OCI-LY7 (cell line): ENCODE results near the gene NPHP1. TPM values are rescaled to one million over a fixed set of nuclear protein-coding genes. Genes with fewer than 3 reads are reported as not detected.
A peak's percentile ranks its signal among the peaks of the same experiment; 100 is the strongest.
"Not testable (repeated sequence)": the region's sequence is repeated elsewhere in the genome, so short reads cannot be mapped to it uniquely, and the experiment has no call there.

ENCODE experiments used
- BruUV-seq: library from RNA; stranded (reverse); fragments of 400-500 nt; replicated peaks from 2 replicates; lab custom pipeline; 2021; lab: Mats Ljungman, UMichigan
- CTCF ChIA-PET: fragments of 300-600 bp; sonication (Branson Sonifier 250); formaldehyde crosslinking; loops from one replicate; lab custom pipeline; 2022; ENCODE audit warnings: antibody characterized with exemption; ENCODE audit not compliant: unreplicated experiment; lab: Charles Lee
- POLR2A ChIA-PET: fragments of 300-600 bp; sonication (Branson Sonifier 250); formaldehyde crosslinking; loops from one replicate; lab custom pipeline; 2022; ENCODE audit warnings: antibody characterized with exemption; lab: Charles Lee
- DNase-seq: peaks from one replicate; pipeline ENCODE4 v3.0.0-alpha.2; 2015; ENCODE audit warnings: low spot score
- H2AFZ ChIP-seq: fragments of 200-600 bp; sonication (generic), shearing (Covaris generic); 2 replicates; pipeline ENCODE4 v1.6.1; 2014; ENCODE audit warnings: mild to moderate bottlenecking, antibody characterized with exemption, low read length, moderate library complexity
- H3K27ac ChIP-seq: fragments of 200-600 bp; sonication (generic); 2 replicates; pipeline ENCODE4 v1.5.1; 2014; ENCODE audit warnings: mixed run types, low read depth, mild to moderate bottlenecking, moderate library complexity, low read length, inconsistent platforms; ENCODE audit not compliant: poor library complexity, severe bottlenecking
- H3K36me3 ChIP-seq: fragments of 200-600 bp; sonication (generic); 2 replicates; pipeline ENCODE4 v1.6.1; 2014; ENCODE audit warnings: mild to moderate bottlenecking, antibody characterized with exemption, low read length, moderate library complexity, mixed read lengths; ENCODE audit not compliant: insufficient read depth
- H3K4me1 ChIP-seq: fragments of 200-600 bp; sonication (generic); 2 replicates; pipeline ENCODE4 v1.5.1; 2014; ENCODE audit warnings: mild to moderate bottlenecking, low read length; ENCODE audit not compliant: insufficient read depth, poor library complexity, severe bottlenecking
- H3K4me2 ChIP-seq: fragments of 200-600 bp; sonication (generic); 2 replicates; pipeline ENCODE4 v1.6.1; 2014; ENCODE audit warnings: mild to moderate bottlenecking, low read length
- H3K4me3 ChIP-seq: fragments of 200-600 bp; sonication (generic); 2 replicates; pipeline ENCODE4 v1.5.1; 2014; ENCODE audit warnings: mild to moderate bottlenecking, low read depth, low read length; ENCODE audit not compliant: poor library complexity, severe bottlenecking
- H3K79me2 ChIP-seq: fragments of 200-600 bp; sonication (generic); 2 replicates; pipeline ENCODE4 v1.6.1; 2016; ENCODE audit warnings: low read depth, mild to moderate bottlenecking, low read length, moderate library complexity, mixed read lengths; ENCODE audit not compliant: insufficient read depth
- H3K9me2 ChIP-seq: fragments of 200-600 bp; sonication (generic); 2 replicates; pipeline ENCODE4 v1.6.1; 2016; ENCODE audit warnings: mild to moderate bottlenecking, low read length, mixed read lengths; ENCODE audit not compliant: insufficient read depth
- H3K9me3 ChIP-seq: fragments of 200-600 bp; sonication (generic); 2 replicates; pipeline ENCODE4 v1.6.1; 2014; ENCODE audit warnings: mild to moderate bottlenecking, mixed run types, low read length, mixed read lengths
- H4K20me1 ChIP-seq: fragments of 200-600 bp; sonication (generic); 2 replicates; pipeline ENCODE4 v1.6.1; 2014; ENCODE audit warnings: mild to moderate bottlenecking, antibody characterized with exemption, low read length, moderate library complexity, mixed read lengths; ENCODE audit not compliant: insufficient read depth
- CTCF ChIP-seq: fragments of 200-600 bp; sonication (generic); conservative IDR thresholded peaks from 2 replicates; pipeline ENCODE4 v1.5.1; 2014; ENCODE audit warnings: mild to moderate bottlenecking, antibody characterized with exemption, low read length, moderate library complexity, mixed read lengths
- EZH2phosphoT487 ChIP-seq: fragments of 200-600 bp; sonication (generic); IDR thresholded peaks from 2 replicates; pipeline ENCODE4 v1.6.1; 2018; ENCODE audit warnings: low read depth, borderline replicate concordance, mild to moderate bottlenecking, mixed run types, antibody characterized with exemption, low read length, moderate library complexity, mixed read lengths
- intact Hi-C: fragments of 100-400 bp; cut with micrococcal nuclease; formaldehyde crosslinking; loops from one replicate; pipeline ENCODE4 v1.10.0; 2022; ENCODE audit not compliant: unreplicated experiment
- total RNA-seq, 2 experiments: library from RNA; depleted of rRNA in 1 of 2; stranded (reverse); fragments of >200 nt in 1 of 2; shearing (Covaris generic) in 1 of 2; gene quantifications; 2 replicates each; pipeline ENCODE4 v1.2.3, GENCODE V29; 2014 to 2022

The NPHP1 gene
- total RNA-seq, 2 experiments from 2014 or later = 1.6 to 2.0 TPM

GRCh38 chr2:110215091-110215490 lies 10.3 kb upstream of the NPHP1 start:
- Histone ChIP-seq H3K4me3 (no peak overlapping the region), H3K4me1 (no peaks in the 10 kb centered on the region), H3K79me2 (no peaks in the 10 kb centered on the region), H3K4me2 (no peak overlapping the region), H3K9me3 (no peaks in the 10 kb centered on the region), H4K20me1 (no peaks in the 10 kb centered on the region), H3K36me3 (no peaks in the 10 kb centered on the region), H3K9me2 (no peaks in the 10 kb centered on the region), H2AFZ (no peak overlapping the region), H3K27ac (no peak overlapping the region)
- TF ChIP-seq EZH2phosphoT487 (no peak), CTCF (no peak)
- DNase-seq = no peak
- ChIA-PET CTCF (interaction anchor here (0.6 kb wide), 1 partner anchor 516 kb away, joined by 4 read pairs; no protein-coding TSS in a partner anchor), POLR2A (no interaction called here)
- no TSS peak for BruUV-seq
- intact Hi-C loops = no loop called here

DNA sequence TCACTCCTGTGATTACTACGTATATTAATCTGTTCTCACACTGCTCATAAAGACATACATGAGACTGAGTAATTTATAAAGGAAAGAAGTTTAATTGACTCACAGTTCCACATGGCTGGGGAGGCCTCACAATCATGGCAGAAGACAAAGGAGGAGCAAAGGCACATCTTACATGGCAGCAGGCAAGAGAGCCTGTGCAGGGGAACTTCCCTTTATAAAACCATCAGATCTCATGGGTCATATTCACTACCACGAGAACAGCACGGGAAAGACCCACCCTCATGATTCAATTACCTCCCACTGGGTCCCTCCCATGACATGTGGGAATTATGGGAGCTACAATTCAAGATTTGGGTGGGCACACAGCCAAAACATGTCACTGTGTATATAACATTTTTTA lies 8.7 kb upstream of the NPHP1 start:
- intact Hi-C loops, H3K79me2 ChIP-seq, H3K36me3 ChIP-seq, BruUV-seq, H3K4me1 ChIP-seq, H3K27ac ChIP-seq, H3K4me3 ChIP-seq, H3K9me2 ChIP-seq, H4K20me1 ChIP-seq, H3K9me3 ChIP-seq, H3K4me2 ChIP-seq, POLR2A ChIA-PET, H2AFZ ChIP-seq, DNase-seq, CTCF ChIA-PET: not testable (repeated sequence)

DNA sequence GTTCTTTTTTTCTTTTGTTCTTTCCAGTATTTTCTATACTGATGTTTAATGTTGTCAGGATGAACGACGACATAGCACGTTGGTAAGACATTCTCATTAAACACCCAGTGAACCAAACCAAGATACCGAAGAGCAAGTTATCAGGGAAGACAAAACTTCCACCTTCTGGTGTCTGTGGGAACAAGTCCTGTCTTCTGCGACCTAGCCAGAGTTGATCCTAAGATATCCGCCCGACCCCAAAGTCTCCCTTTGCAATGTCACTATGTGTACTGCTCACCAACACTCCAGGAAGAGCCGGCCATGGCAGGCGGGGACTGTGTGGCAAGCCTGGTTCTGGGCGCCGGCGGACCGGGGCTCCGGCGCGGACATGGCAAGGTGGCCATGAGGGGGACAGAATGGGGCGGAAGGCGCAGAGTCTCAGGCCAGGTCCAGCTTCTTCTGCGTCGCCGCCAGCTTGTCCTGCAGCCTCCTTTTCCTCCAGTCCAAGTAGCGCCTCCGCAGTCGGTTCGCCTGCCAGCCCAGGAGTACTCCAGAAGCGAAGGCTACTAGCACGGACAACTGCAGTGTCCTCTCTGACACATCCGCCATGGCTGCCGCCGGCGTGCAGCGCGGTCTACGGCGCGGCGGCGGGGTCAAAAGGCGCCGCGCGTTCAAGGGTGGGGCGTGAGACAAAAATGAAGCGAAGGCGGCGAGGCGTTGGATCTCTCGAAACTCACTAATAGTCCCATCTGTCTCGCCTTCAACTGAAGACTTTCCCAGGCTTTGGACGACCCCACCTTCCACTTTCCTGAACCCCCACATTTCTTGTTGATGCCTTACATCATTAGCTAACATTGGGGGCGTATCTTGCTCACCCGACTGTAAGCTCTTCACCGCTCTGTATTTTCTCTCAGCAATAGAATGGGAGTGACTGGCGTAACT lies 7.4 kb upstream of the NPHP1 start, which contains the start of gene MTLN:
Gene MTLN, minus strand, starts transcription at position 610 of the 921 bp plus-strand sequence. Its CDS starts 22 bp downstream, at position 588.
- H4K20me1 ChIP-seq = no peaks in the 10 kb centered on the region
- H3K4me2 ChIP-seq = peak within 1 kb of the TSS; percentile 32; the same call in 1 of the 2 replicates
- H3K9me3 ChIP-seq = no peaks in the 10 kb centered on the region
- H3K36me3 ChIP-seq = no peaks in the 10 kb centered on the region
- no TSS peak for BruUV-seq
- TF ChIP-seq CTCF = no peak
- no peak for TF ChIP-seq EZH2phosphoT487
- no peak within 1 kb of the TSS for H3K4me3 ChIP-seq
- DNase-seq = no peak
- intact Hi-C loops = no loop called here
- H3K27ac ChIP-seq = no peak within 1 kb of the TSS
- H2AFZ ChIP-seq = no peak within 1 kb of the TSS
- ChIA-PET POLR2A (interaction anchor here (0.7 kb wide), 1 partner anchor 974 kb away, joined by 3 read pairs; no protein-coding TSS in a partner anchor), CTCF (no interaction called here)
- H3K9me2 ChIP-seq = no peaks in the 10 kb centered on the region
- no peaks in the 10 kb centered on the region for H3K4me1 ChIP-seq
- H3K79me2 ChIP-seq = no peaks in the 10 kb centered on the region
